Measurements from ENCODE around the gene SORT1. TPM values are rescaled to one million over a fixed set of nuclear protein-coding genes. Genes with fewer than 3 reads are reported as not detected.

Gene SORT1
- 18.2 and 21.5 TPM in 2 replicates for total RNA-seq

GRCh38 chr1:109397581-109398342 lies at the start of gene SORT1:
Gene SORT1, minus strand, starts transcription at chr1:109397918. Its CDS starts 26 bp downstream, at chr1:109397892.

GRCh38 chr1:109426281-109427170 lies 28.8 kb upstream of the SORT1 start, which contains the start of gene PSMA5:
Gene PSMA5, minus strand, starts transcription at chr1:109426448. Its CDS starts 118 bp downstream, at chr1:109426330.

GRCh38 chr1:109306832-109307273 lies 90.9 kb downstream of the SORT1 start, which contains the start of gene MYBPHL:
Gene MYBPHL, minus strand, starts transcription at chr1:109307011. Its CDS starts 20 bp downstream, at chr1:109306991.

GRCh38 chr1:109282952-109283747 lies 114.6 kb downstream of the SORT1 start, which contains the start of gene PSRC1:
Gene PSRC1, minus strand, starts transcription at chr1:109283145.

Other genes starting within 250 kb of the SORT1 start
- 232 and 490 TPM in 2 replicates for gene SARS1, start 184.0 kb downstream of the SORT1 start, total RNA-seq
- 1.3 and 1.8 TPM in 2 replicates for gene CELSR2, start 148.4 kb downstream of the SORT1 start, total RNA-seq
- 2.4 and 31.5 TPM in 2 replicates for gene PSRC1, start 114.8 kb downstream of the SORT1 start, total RNA-seq
- gene MYBPHL, start 90.9 kb downstream of the SORT1 start, total RNA-seq = not detected in 2 replicates
- 57.4 and 70.7 TPM in 2 replicates for gene PSMA5, start 28.5 kb upstream of the SORT1 start, total RNA-seq
- gene SYPL2, start 68.6 kb upstream of the SORT1 start, total RNA-seq = 0.44 and 1.6 TPM in 2 replicates
- gene ATXN7L2, start 86.0 kb upstream of the SORT1 start, total RNA-seq = 2.0 and 4.0 TPM in 2 replicates
- gene CYB561D1, start 96.2 kb upstream of the SORT1 start, total RNA-seq = 4.8 and 6.7 TPM in 2 replicates
- gene AMIGO1, start 111.8 kb upstream of the SORT1 start, total RNA-seq = 0.43 and 1.1 TPM in 2 replicates
- 0.57 TPM in 1 of 2 replicates, not detected in the other for gene GPR61, start 142.0 kb upstream of the SORT1 start, total RNA-seq
- gene GNAI3, start 150.7 kb upstream of the SORT1 start, total RNA-seq = 11.6 and 19.9 TPM in 2 replicates
- 0.44 TPM in 1 of 2 replicates, not detected in the other for gene GNAT2, start 221.7 kb upstream of the SORT1 start, total RNA-seq
- 92.6 and 124 TPM in 2 replicates for gene AMPD2, start 221.9 kb upstream of the SORT1 start, total RNA-seq